ENCODE measurements around the gene LRRC8D. TPM values are rescaled to one million over a fixed set of nuclear protein-coding genes. Genes with fewer than 3 reads are reported as not detected.

LRRC8D gene
- total RNA-seq, 1 experiment from 2014 or later, result 37.2 TPM

- Histone ChIP-seq H2AFZ (ENCODE audit: low read length) (no peak overlapping the region), H3K27me3 (ENCODE audit: insufficient read depth, low read length) (no peaks in the 10 kb centered on the region), H2BK120ac (ENCODE audit: low read depth, low read length, poor library complexity, severe bottlenecking) (no peak overlapping the region), H3K18ac (ENCODE audit: insufficient read length, low read depth, low read length) (no peak overlapping the region), H3K14ac (ENCODE audit: insufficient read depth, low read length) (no peak overlapping the region), H2BK12ac (ENCODE audit: insufficient read length, low read depth, low read length) (no peak overlapping the region), H4K8ac (replicated peaks; ENCODE audit: insufficient read length, low read depth, low read length) (no peak overlapping the region), H3K4me2 (ENCODE audit: insufficient read depth, insufficient read length, low read length) (no peak overlapping the region), H2BK15ac (ENCODE audit: low read depth, low read length) (no peak overlapping the region), H4K91ac (ENCODE audit: insufficient read length, low read depth, low read length) (no peak overlapping the region), H3K79me1 (ENCODE audit: insufficient read depth, low read depth, low read length, poor library complexity, severe bottlenecking) (peaks cover 3% of the 10 kb centered on the region), H3K27ac (ENCODE audit: insufficient read length, low read depth, low read length) (peak overlapping the region; percentile 92), H4K5ac (ENCODE audit: insufficient read length, low read depth, low read length) (no peak overlapping the region), H3K9ac (ENCODE audit: extremely low read depth, insufficient read length, low read length) (no peak overlapping the region), H3K23ac (ENCODE audit: insufficient read length, low read depth, low read length) (no peak overlapping the region), H2AK5ac (ENCODE audit: insufficient read length, low read length) (no peak overlapping the region), H4K20me1 (ENCODE audit: control insufficient read depth, insufficient read depth, insufficient read length) (no peaks in the 10 kb centered on the region), H2BK5ac (ENCODE audit: insufficient read length, low read length) (no peak overlapping the region), H3K4me1 (ENCODE audit: insufficient read depth, low read length) (peaks cover 30% of the 10 kb centered on the region), H3K56ac (ENCODE audit: insufficient read length, low read depth, low read length) (no peak overlapping the region), H3K23me2 (ENCODE audit: insufficient read length, low read depth, low read length, poor library complexity, severe bottlenecking) (no peaks in the 10 kb centered on the region), H2BK20ac (ENCODE audit: low read depth, low read length, poor library complexity, severe bottlenecking) (no peak overlapping the region), H3K9me3 (ENCODE audit: control insufficient read depth, low read depth, low read length) (no peaks in the 10 kb centered on the region), H3K79me2 (ENCODE audit: insufficient read depth, low read length) (peaks cover 5% of the 10 kb centered on the region; the same call in 1 of the 2 replicates), H3T11ph (ENCODE audit: low read length) (no peak overlapping the region), H3K4ac (ENCODE audit: low read depth, low read length) (no peak overlapping the region)
- Mint-ChIP-seq H3K36me3 (ENCODE audit: insufficient read depth in 1 of 3, low read depth in 3 of 3) (peaks cover 3 to 7% (median 7%) of the 10 kb centered on the region in 3 experiments; a peak in 3 of 7 replicates), H3K9me3 (no peaks in the 10 kb centered on the region), H3K4me1 (peaks cover 73 to 76% of the 10 kb centered on the region in 2 experiments), H3K4me3 (peak overlapping the region; percentile 25 to 37; a peak in 3 of 5 replicates), H3K27ac (peak overlapping the region; percentile 95 to 99 (median 99); a peak in 6 of 7 replicates), H3K27me3 (ENCODE audit: low read depth) (no peaks in the 10 kb centered on the region)
- DNase-seq, result peak; percentile 60
- TF ChIP-seq CTCF (conservative IDR thresholded peaks at IDR 0.05), result no peak
- no CpG with 5 or more reads among the region's 2 CpGs for WGBS (ENCODE audit: extremely low coverage, insufficient read length, low lambda C conversion rate)
Measured at GRCh38 chr1:89910780-89911179, 89.9 kb downstream of the LRRC8D start.

All from H9 (cell line).